H1 (cell line): ENCODE measurements around the gene CCN6. TPM values are rescaled to one million over a fixed set of nuclear protein-coding genes. Genes with fewer than 3 reads are reported as not detected.

Experiments
- CHD2 ChIP-seq: IDR thresholded peaks from 2 replicates; pipeline ENCODE4 v1.6.1; 2012; ENCODE audit warnings: low read length, improper control_type of control experiment
- EZH2 ChIP-seq: fragments of 200-600 bp; sonication (generic); IDR thresholded peaks from 2 replicates; pipeline ENCODE4 v1.7.1; 2012; ENCODE audit warnings: low read depth, mild to moderate bottlenecking, moderate library complexity, low read length, inconsistent platforms; ENCODE audit not compliant: severe bottlenecking
- RBBP5 ChIP-seq: IDR thresholded peaks from 2 replicates; pipeline ENCODE4 v1.7.1; 2012; ENCODE audit warnings: low read depth, mild to moderate bottlenecking, inconsistent platforms, low read length, moderate library complexity, borderline replicate concordance
- TAF1 ChIP-seq: IDR thresholded peaks from 2 replicates; pipeline ENCODE4 v1.6.1; 2011; ENCODE audit warnings: mild to moderate bottlenecking, low read depth, low read length
- TAF7 ChIP-seq: optimal IDR thresholded peaks from 2 replicates; pipeline ENCODE3; 2011; ENCODE audit warnings: low read depth, mild to moderate bottlenecking, inconsistent platforms, low read length, moderate library complexity, borderline replicate concordance
- TBP ChIP-seq: IDR thresholded peaks from 2 replicates; pipeline ENCODE4 v1.6.1; 2011; ENCODE audit warnings: low read depth, low read length, improper control_type of control experiment
- TEAD4 ChIP-seq: IDR thresholded peaks from 2 replicates; pipeline ENCODE4 v1.6.1; 2012; ENCODE audit warnings: low read depth, low read length, inconsistent platforms, mixed read lengths
- polyA plus RNA-seq, 7 experiments: library from polyadenylated mRNA; depleted of rRNA in 3 of 7; stranded (reverse) in 5 of 7; unstranded in 2 of 7; fragments of >200 nt in 5 of 7; fragments of 200-250 nt in 2 of 7; gene quantifications; 1 replicate in 5 of 7; 2 replicates in 1 of 7; 4 replicates in 1 of 7; pipeline versions ENCODE4 v1.2.1 to v1.2.3, GENCODE V29; 2011 to 2013; ENCODE audit warnings: missing spikeins in 2 of 7, mixed read lengths in 2 of 7
- total RNA-seq: library from RNA; stranded (reverse); fragmentation: NEBNext Ultra II Directional; extraction: Animal tissue kit (Norgen Biotek cat#: 25700); gene quantifications from 2 replicates; pipeline ENCODE4 v1.2.1, GENCODE V29; 2021
- TF ChIP-seq, protein P1 (sequence below): fragments of 300-600 bp; sonication (generic); IDR thresholded peaks from 2 replicates; pipeline ENCODE4 v1.7.1; 2012; ENCODE audit warnings: low read length, moderate library complexity, mild to moderate bottlenecking, inconsistent platforms; ENCODE audit not compliant: insufficient replicate concordance
- TF ChIP-seq, protein P2 (sequence below): IDR thresholded peaks from 2 replicates; pipeline ENCODE4 v1.6.1; 2012; ENCODE audit warnings: inconsistent platforms
- TF ChIP-seq, protein P3 (sequence below): IDR thresholded peaks from 2 replicates; pipeline ENCODE4 v1.6.1; 2012; ENCODE audit warnings: inconsistent platforms

CCN6 gene
- total and polyA plus RNA-seq, 2 of the 8 experiments (the other 6 are each of a cell fraction or from before 2014, with no cell fraction given): not detected

DNA sequence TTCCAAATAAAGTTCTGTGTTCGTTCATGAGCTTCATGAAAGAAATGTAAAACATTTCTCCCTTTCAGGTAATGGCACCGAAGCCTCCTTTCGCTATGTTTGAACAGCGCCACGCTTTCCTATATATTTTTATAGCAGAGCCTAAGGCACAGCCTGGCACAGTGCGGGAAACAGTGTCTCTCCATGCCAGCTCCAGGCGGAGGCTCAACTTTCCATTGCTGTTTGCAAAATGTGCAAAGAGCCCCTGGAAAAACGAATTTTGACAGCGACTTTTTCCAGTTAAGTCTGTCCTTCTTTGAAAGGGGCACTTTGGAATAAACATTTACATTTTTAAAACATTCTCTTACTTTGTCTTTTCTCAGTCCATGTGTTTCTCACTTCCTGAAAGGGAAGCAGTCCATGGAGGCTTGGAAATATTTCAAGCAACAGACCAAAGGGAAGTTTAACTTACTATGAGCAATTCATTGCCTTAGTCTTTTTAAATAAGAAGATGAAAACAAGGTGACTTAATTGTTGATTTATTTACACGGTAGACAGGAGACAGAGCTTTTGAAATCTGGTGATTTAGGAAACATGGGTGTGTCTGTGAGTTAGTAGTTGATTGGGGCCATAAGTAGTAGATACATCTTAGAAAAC is 769 bp downstream of the CCN6 start (continued):
- TF ChIP-seq, protein P1, sequence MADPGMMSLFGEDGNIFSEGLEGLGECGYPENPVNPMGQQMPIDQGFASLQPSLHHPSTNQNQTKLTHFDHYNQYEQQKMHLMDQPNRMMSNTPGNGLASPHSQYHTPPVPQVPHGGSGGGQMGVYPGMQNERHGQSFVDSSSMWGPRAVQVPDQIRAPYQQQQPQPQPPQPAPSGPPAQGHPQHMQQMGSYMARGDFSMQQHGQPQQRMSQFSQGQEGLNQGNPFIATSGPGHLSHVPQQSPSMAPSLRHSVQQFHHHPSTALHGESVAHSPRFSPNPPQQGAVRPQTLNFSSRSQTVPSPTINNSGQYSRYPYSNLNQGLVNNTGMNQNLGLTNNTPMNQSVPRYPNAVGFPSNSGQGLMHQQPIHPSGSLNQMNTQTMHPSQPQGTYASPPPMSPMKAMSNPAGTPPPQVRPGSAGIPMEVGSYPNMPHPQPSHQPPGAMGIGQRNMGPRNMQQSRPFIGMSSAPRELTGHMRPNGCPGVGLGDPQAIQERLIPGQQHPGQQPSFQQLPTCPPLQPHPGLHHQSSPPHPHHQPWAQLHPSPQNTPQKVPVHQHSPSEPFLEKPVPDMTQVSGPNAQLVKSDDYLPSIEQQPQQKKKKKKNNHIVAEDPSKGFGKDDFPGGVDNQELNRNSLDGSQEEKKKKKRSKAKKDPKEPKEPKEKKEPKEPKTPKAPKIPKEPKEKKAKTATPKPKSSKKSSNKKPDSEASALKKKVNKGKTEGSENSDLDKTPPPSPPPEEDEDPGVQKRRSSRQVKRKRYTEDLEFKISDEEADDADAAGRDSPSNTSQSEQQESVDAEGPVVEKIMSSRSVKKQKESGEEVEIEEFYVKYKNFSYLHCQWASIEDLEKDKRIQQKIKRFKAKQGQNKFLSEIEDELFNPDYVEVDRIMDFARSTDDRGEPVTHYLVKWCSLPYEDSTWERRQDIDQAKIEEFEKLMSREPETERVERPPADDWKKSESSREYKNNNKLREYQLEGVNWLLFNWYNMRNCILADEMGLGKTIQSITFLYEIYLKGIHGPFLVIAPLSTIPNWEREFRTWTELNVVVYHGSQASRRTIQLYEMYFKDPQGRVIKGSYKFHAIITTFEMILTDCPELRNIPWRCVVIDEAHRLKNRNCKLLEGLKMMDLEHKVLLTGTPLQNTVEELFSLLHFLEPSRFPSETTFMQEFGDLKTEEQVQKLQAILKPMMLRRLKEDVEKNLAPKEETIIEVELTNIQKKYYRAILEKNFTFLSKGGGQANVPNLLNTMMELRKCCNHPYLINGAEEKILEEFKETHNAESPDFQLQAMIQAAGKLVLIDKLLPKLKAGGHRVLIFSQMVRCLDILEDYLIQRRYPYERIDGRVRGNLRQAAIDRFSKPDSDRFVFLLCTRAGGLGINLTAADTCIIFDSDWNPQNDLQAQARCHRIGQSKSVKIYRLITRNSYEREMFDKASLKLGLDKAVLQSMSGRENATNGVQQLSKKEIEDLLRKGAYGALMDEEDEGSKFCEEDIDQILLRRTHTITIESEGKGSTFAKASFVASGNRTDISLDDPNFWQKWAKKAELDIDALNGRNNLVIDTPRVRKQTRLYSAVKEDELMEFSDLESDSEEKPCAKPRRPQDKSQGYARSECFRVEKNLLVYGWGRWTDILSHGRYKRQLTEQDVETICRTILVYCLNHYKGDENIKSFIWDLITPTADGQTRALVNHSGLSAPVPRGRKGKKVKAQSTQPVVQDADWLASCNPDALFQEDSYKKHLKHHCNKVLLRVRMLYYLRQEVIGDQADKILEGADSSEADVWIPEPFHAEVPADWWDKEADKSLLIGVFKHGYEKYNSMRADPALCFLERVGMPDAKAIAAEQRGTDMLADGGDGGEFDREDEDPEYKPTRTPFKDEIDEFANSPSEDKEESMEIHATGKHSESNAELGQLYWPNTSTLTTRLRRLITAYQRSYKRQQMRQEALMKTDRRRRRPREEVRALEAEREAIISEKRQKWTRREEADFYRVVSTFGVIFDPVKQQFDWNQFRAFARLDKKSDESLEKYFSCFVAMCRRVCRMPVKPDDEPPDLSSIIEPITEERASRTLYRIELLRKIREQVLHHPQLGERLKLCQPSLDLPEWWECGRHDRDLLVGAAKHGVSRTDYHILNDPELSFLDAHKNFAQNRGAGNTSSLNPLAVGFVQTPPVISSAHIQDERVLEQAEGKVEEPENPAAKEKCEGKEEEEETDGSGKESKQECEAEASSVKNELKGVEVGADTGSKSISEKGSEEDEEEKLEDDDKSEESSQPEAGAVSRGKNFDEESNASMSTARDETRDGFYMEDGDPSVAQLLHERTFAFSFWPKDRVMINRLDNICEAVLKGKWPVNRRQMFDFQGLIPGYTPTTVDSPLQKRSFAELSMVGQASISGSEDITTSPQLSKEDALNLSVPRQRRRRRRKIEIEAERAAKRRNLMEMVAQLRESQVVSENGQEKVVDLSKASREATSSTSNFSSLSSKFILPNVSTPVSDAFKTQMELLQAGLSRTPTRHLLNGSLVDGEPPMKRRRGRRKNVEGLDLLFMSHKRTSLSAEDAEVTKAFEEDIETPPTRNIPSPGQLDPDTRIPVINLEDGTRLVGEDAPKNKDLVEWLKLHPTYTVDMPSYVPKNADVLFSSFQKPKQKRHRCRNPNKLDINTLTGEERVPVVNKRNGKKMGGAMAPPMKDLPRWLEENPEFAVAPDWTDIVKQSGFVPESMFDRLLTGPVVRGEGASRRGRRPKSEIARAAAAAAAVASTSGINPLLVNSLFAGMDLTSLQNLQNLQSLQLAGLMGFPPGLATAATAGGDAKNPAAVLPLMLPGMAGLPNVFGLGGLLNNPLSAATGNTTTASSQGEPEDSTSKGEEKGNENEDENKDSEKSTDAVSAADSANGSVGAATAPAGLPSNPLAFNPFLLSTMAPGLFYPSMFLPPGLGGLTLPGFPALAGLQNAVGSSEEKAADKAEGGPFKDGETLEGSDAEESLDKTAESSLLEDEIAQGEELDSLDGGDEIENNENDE: no peak
- TF ChIP-seq TAF1: no peak
- no peak for TF ChIP-seq TAF7
- no peak for TF ChIP-seq EZH2
- TF ChIP-seq CHD2: no peak
- TF ChIP-seq TEAD4: no peak
- TF ChIP-seq, protein P2, sequence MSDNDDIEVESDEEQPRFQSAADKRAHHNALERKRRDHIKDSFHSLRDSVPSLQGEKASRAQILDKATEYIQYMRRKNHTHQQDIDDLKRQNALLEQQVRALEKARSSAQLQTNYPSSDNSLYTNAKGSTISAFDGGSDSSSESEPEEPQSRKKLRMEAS: no peak
- TF ChIP-seq RBBP5: no peak
- TF ChIP-seq, protein P3, sequence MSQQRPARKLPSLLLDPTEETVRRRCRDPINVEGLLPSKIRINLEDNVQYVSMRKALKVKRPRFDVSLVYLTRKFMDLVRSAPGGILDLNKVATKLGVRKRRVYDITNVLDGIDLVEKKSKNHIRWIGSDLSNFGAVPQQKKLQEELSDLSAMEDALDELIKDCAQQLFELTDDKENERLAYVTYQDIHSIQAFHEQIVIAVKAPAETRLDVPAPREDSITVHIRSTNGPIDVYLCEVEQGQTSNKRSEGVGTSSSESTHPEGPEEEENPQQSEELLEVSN: no peak
- no peak for TF ChIP-seq TBP
